ENCODE measurements around the gene SESN3.
"Not testable (repeated sequence)": the region's sequence is repeated elsewhere in the genome, so short reads cannot be mapped to it uniquely, and the experiment has no call there.

Gene SESN3

DNA sequence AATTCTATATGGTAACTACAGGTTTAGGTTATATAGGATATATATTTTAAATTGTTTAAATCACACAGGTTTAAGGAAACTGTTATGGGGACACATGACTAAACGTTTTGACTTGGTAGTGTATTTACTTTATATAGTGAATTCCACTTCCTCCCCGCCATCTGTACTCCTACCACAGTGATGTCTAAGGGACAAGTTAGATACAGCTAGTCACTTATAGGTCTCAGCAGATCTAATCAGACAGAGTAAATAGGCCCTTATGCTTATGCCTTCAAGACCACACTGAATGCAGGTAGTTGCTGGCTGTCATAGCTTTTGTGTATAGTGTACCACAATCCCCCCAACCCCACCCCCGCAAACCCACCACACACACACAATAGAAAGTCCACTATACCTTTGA is 8.2 kb downstream of the SESN3 start:
- in situ Hi-C loops (cut with HindIII; ENCODE audit: low sequenced_read_pairs): no loop called here

DNA sequence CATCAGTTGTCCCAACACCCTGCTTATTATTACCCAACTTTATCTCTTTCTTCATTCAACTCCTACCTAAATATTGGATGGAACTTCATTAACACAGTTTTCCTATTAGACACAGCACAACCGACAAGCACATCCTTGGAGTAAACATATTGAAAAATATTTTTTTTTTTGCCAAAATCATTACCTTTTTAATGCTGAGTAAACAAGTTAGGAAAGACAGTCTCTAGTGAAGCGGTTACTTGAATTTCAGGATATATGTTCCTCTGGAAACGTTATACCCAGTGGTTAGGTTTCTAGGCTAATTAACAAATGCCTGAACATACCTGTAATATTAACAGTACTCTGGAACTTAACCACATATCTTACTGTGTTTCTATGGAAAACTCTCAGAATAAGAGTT is 11.4 kb downstream of the SESN3 start:
- in situ Hi-C loops (cut with HindIII; ENCODE audit: low sequenced_read_pairs): no loop called here

DNA sequence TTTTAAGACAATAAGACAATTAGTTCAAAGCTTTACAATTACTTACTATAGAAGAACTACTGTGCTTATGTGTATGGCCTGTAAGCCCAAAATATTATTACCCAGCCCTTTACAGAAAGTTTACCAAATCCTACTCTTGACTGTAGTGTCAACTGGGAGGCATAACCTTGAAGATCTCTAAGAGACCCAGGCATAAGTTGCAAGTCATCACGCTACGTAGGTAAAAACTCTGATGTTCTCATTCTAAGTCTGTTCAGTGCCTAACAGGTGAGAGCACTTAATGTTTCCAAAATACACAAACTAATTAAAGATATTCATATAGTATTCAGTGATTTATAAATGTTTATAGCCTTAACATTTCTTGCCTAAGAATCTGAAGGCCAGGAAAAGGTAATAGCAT is 12.9 kb downstream of the SESN3 start:
- in situ Hi-C loops (cut with HindIII; ENCODE audit: low sequenced_read_pairs): no loop called here

DNA sequence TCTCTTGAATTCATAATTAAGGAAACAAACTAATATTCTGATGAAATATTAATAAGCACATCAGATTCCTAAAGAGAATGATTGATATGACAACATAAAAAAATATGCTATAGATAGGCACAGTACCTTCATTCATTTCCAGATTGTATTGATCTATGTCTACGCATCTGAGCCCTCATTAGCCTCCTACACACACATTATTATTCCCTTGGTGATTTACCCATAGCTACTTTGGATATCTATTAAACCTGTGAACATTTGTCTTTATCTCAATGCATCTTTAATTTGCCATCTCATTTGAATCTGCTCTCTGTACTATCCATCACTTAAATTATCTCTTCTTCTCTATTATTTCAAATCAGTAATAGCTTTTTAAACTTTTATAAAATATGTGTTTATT is 18.4 kb downstream of the SESN3 start:
- in situ Hi-C loops (cut with HindIII; ENCODE audit: low sequenced_read_pairs): no loop called here

DNA sequence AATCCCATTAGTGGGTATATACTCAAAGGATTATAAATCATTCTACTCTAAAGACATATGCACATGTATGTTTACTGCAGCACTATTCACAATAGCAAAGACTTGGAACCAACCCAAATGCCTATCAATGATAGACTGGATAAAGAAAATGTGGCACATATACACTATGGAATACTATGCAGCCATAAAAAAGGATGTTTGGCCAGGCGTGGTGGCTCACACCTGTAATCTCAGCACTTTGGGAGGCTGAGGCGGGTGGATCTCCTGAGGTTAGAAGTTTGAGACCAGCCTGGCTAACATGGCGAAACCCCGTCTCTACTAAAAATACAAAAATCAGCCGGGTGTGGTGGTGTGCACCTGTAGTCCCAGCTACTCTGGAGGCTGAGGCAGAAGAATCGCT is 21.5 kb downstream of the SESN3 start:
- in situ Hi-C loops (cut with HindIII; ENCODE audit: low sequenced_read_pairs): not testable (repeated sequence)

DNA sequence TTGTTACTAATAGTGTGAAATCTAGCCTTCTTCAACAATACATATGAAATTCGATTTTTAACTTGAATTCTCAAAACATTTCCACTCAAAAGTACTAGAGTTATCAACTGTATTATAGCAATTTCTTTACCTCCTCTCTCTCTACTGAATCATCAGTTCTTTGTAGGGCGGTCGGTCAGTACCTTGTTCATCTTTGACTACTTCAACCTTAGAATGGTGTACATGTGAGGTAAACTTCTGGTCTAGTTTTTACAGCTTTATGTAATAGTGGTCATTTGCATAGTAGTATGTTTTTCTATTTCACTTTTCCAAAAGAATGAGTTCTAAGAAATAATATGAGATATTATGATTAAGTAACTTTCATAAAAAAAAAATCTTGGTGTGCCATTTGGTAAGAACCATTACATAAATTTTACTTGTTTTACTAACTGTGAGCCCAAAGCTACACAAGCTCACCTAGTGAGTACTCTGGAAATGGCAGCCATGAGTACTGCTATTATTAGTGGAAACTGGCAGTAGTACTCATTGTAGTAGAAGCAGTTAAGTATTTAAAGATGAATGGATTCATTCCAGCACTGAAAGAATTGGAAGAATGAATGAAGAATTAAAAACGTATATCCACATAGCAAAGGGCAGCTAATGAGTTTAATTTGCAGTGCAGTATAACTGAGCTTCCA is 30.1 kb downstream of the SESN3 start:
- in situ Hi-C loops (cut with HindIII; ENCODE audit: low sequenced_read_pairs): no loop called here

DNA sequence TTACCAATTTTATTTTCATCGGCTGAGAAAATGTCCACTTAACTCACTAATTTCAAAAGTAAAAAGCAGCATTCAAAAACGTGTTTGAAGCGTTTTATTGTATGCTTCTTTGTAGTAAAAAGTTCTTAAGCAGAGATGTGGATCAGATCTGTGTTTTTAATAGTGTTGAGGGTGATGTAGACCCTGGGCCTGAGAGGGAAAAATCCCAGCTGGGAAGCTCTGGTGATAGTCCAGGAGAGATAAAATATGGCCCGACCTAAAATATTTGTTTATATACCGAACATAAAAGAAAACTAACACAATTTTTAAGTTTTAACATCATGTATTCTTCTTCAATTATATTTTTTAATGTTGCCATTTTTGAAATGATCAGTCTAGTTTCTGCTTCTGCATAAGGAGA is 35.2 kb downstream of the SESN3 start:
- in situ Hi-C loops (cut with HindIII; ENCODE audit: low sequenced_read_pairs): no loop called here

DNA sequence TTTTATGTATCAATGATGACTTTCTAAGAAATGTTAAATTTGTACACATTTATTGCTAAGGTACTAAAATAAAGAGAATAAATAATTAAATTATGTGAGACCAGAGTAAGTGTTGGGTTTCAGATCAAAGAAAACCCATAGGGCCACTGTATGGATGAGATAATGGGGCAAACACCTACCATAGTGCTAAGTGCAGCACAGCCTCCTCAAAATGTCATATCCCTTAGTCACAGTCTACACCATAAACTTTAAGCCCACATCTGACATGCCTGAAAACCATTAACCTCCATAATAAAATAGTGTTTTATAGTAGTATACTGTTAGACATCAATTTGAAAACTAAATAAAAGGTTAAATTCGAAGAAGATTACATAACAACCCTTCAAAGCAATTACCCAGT is 37.5 kb downstream of the SESN3 start:
- in situ Hi-C loops (cut with HindIII; ENCODE audit: low sequenced_read_pairs): no loop called here

DNA sequence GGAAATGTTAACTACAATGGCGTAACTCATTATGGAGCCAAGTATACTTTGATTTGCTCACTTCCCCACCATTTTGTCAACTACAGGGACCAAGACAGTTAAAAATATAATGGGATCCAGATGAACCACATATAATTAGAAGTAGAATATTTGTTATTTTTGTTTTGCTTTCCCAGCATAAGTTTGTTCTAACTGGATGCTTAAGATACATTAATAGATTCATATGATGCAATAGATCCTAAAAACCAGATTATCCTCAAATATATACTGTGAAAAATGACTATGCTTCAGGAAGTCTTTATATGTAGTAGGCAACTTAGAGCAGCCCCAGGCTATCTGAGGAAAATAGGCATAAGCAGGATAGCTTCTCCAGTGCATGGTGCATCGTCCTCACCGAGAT is 38.3 kb downstream of the SESN3 start:
- in situ Hi-C loops (cut with HindIII; ENCODE audit: low sequenced_read_pairs): no loop called here

DNA sequence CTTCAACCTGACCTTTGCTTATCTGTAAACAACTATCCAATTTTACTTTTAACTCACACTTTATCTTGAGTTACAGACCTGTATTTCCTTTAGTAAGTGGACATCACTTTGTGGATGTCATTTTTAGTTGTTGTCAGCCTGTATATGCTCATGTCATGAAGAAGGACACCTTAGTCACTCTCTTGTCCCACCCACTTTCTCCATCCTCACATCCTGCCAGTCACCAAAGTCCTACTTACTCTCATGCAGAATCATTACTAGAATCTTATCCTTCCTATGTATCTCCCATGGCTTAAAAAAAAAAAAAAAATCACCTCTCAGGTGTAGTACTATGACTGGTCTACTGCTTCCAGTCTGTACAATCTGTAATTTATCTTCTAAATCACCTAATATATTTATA is 43.3 kb downstream of the SESN3 start:
- in situ Hi-C loops (cut with HindIII; ENCODE audit: low sequenced_read_pairs): no loop called here

DNA sequence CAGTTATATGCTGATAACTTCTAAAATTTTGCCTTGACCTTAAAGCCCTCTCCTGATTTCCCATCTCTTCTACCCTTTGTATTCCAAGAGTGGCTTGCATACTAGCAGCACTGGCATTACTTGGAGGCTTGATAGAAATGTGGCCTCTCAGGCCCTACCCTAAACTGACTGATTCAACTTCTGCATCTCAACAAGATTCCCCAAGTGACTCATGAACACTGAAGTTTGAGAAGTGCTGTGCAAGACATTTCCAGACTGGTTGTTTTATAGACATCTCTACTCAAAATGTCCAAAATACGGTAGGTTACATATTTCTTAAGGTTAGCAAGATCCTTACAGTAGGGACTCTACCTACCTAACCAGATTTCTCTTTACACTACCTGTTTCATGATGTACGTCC is 48.6 kb downstream of the SESN3 start:
- in situ Hi-C loops (cut with HindIII; ENCODE audit: low sequenced_read_pairs): no loop called here

DNA sequence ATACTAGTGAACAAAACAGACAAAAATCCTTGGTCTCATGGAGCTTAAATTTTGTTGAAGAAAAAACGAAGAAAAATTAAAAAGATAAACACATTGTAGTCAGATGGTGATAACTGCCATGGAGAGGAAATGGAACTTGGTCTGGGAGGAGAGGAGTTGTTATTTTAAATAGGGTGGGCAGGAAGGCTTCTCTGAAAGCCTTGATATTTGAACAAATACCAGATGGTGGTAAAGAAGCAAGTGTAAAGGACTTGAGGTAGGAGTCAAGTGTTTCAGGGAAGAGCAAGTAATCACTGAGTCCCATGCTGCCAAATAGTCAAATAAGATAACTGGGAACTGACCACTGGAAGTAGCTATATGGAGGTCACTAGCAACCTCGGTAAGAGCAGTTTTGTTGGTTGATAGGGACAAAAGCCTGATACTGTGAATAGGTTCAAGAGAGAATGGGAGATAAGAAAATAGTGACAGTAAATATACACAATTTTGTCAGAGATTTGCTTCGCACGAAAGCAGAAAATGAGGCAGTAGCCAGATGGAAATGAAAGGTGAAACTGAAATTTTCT is 55.1 kb downstream of the SESN3 start:
- in situ Hi-C loops (cut with HindIII; ENCODE audit: low sequenced_read_pairs): no loop called here

DNA sequence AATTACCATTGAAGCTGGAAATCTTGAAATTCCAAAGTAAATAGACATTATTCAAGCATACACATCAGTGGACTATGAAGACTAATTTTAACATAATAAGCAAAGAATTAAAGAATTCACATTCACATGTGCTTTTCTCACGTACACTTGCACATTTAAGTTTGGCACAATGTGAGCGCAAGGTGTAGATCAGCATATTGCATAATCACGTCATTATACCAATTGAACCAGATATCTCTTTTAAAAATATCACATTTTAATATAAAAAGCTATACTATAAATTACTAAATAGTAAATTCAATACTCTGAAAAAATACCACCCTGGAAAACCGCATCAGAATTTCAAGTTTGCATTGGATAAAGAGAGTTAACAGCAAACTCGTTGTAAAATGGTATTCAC is 60.7 kb downstream of the SESN3 start:
- in situ Hi-C loops (cut with HindIII; ENCODE audit: low sequenced_read_pairs): loop anchor here (25.0 kb wide), 1 partner anchor 542 kb away; no protein-coding TSS in a partner anchor

DNA sequence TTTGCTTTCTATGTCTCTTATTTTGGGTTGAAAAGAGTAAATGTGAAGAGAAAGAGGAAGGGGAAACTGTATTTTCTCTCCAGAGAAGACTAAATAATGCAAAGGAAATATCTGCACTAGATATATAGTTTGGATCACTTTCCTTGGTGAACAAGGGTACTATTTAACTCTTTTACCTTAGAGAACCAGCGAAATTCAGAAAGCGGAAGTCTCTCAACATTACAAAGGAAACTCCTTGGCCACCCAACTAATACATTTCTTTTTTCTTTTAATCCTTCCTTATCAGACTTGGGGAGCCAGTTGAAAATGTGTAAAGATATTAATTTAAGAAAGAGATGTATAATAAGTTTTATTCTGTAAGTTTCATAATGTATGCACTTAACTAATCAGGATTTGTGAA is 64.2 kb downstream of the SESN3 start:
- in situ Hi-C loops (cut with HindIII; ENCODE audit: low sequenced_read_pairs): loop anchor here (25.0 kb wide), 1 partner anchor 546 kb away; no protein-coding TSS in a partner anchor

DNA sequence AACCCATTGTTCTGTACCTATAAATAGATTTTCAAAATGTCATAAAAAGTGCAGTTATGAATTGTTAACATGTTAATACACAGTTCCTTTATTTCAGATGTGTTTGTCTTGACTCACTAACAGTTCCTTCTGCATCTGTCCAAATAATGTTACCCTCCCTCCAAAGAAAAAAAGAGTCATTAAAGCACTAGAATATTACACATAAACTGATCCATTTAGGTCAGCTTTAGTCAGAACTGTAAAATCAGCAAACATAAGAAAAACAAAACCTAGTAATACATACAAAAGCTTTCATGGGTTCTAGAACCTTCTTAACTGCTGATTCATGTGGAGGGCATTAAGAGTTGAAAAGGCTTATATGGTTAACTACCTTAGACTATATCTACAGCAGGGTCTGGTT is 65.4 kb downstream of the SESN3 start:
- in situ Hi-C loops (cut with HindIII; ENCODE audit: low sequenced_read_pairs): loop anchor here (25.0 kb wide), 1 partner anchor 547 kb away; no protein-coding TSS in a partner anchor

DNA sequence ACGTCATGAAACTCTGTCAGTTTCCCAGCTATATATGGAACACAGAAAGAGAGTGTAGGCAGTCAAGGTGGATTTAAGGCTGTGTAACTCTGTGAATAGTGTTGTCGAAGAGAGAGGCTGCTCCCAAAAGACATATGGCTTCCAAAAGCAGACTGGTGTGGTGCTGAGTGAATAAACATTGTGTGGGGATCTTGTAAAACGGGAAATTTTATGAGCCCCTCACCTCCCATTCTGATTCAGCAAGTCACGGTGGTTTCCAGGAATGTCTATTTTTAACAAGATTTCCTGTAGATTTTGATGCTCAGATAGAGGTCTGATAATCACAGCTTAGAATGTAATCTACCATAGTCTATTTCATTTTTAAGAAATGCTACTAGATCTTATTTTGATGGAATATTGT is 67.9 kb downstream of the SESN3 start:
- in situ Hi-C loops (cut with HindIII; ENCODE audit: low sequenced_read_pairs): loop anchor here (25.0 kb wide), 1 partner anchor 549 kb away; no protein-coding TSS in a partner anchor

DNA sequence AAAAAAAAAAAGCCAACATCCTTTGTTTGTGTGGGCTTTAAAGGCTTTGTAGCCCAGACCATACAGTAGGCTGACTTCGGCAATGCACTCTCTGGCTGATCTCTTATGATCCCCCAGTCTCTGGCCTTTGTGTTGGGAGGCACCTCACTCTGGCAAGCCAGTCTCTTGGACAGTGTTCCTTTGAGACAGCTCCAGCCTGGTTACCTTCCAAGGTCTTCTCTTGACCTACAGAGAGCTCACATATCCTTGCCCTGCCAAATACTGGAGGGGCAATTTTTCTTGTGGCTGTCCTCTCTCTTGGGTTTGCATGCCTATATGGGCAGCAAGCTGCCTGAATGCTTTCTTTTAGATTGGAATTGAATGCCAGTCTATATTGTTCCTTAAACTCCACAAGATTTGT is 69.8 kb downstream of the SESN3 start:
- in situ Hi-C loops (cut with HindIII; ENCODE audit: low sequenced_read_pairs): loop anchor here (25.0 kb wide), 1 partner anchor 551 kb away; no protein-coding TSS in a partner anchor

DNA sequence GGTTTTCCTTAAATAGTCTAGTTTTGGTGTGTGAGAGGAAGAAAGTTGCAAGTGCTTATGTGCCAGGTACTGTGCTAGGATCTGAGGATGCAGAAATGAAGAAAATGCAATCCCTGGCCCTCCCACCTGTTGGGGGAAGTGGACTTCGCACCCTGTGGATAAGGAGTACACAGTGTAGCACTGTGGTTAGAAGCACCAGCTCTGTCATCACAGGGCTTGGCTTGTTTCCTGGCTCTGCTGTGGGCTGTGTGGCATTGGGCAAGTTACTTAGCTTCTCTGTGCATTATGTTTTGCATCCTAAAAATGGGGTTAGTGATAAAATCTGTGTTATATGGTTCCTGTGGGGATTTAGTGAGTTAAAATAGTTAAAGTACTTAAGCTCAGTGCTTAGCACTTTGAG is 73.2 kb downstream of the SESN3 start:
- in situ Hi-C loops (cut with HindIII; ENCODE audit: low sequenced_read_pairs): loop anchor here (25.0 kb wide), 1 partner anchor 554 kb away; no protein-coding TSS in a partner anchor

DNA sequence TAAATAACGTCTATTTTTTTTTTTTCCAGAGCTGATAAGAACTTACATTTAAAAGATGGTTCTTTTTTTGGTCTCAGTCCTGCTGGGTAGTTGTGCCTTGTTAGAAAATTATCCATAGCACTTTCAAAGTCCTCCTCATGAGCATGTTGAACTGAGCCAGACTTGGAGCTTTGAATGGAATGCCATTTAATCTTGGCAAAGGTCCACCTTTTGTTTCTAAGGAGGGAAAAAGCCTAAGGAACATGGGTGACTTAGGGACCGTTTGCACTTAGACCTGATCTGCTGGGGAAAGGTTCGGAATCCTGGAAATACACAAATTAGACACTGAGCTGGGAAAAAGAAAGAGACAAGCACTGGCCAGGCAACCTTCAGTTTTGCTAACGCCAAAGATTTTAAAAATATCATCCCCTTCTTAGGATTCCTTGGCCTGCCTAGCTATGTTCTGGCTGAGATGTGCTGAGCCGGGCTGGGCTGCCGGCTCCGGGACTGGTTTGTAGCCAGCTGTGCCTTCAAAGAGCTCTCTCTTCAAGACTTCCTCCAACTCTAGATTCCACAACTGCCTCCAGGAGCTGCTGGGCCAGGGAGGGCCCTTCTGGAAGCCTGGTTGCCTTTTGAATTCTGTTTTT is 74.0 kb downstream of the SESN3 start:
- in situ Hi-C loops (cut with HindIII; ENCODE audit: low sequenced_read_pairs): loop anchor here (25.0 kb wide), 1 partner anchor 555 kb away; no protein-coding TSS in a partner anchor

DNA sequence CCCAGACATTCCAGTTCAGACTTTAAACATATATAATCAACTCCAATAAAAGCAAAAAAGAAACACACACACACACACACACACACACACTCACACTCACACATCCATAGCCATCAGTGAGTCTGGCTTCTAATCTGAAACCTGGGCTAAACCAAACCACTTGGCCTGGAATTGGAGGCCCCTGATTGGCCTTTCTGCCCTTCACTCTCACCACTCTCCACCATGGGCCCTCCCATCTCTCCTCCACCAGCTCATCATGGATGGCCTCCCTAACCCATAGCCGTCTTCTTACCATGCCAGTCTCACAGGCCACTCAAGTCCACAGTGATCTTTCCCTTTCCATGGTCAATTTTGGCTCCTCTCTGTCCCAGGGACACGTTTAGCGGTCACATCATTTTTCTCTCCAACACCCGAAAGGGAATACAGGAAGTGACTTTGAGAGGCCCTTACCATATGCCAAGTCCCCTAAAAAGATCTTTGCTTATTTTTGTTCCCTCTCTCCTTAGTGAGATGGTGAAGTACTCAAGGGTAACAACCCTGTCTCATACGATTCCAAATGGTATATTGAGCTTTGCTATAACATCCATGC is 74.8 kb downstream of the SESN3 start:
- in situ Hi-C loops (cut with HindIII; ENCODE audit: low sequenced_read_pairs): loop anchor here (25.0 kb wide), 1 partner anchor 556 kb away; no protein-coding TSS in a partner anchor

DNA sequence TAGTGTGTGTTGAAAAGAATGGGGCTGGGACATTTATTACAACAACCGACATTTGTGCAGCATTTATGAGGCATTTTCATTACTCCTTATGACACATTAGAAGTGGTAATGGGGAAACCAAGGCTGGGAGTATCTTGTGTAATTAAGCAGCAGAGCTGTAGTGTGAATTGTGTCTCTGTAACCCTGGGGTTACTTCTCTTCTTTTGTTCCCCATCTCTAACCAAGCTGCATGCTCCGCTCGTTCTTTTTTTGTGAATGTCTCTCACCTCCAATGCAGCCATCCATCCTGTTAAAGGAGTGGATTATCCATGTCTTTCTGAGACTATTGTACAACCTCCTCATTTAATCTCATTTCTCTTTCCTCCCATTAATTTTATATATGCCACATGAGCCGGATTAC is 75.6 kb downstream of the SESN3 start:
- in situ Hi-C loops (cut with HindIII; ENCODE audit: low sequenced_read_pairs): loop anchor here (25.0 kb wide), 1 partner anchor 557 kb away; no protein-coding TSS in a partner anchor

All from endothelial cell of hepatic sinusoid (primary cell).